GM18526 (cell line): ENCODE measurements around the gene TACO1.

Source experiments
- POLR2A ChIP-seq: IDR thresholded peaks from 3 replicates; pipeline ENCODE4 v1.6.1; 2011; ENCODE audit not compliant: insufficient read length; ENCODE audit errors: extremely low read depth

TACO1 gene

GRCh38 chr17:63646488-63646806 is 45.8 kb downstream of the TACO1 start:
- no peak for TF ChIP-seq POLR2A

GRCh38 chr17:63647065-63647725 is 46.5 kb downstream of the TACO1 start:
- TF ChIP-seq POLR2A, result no peak

- TF ChIP-seq POLR2A, result no peak
These were observed 47.2 kb downstream of the TACO1 start for GRCh38 chr17:63647936-63648335.

GRCh38 chr17:63649813-63650212 is 49.1 kb downstream of the TACO1 start:
- TF ChIP-seq POLR2A, result no peak

DNA sequence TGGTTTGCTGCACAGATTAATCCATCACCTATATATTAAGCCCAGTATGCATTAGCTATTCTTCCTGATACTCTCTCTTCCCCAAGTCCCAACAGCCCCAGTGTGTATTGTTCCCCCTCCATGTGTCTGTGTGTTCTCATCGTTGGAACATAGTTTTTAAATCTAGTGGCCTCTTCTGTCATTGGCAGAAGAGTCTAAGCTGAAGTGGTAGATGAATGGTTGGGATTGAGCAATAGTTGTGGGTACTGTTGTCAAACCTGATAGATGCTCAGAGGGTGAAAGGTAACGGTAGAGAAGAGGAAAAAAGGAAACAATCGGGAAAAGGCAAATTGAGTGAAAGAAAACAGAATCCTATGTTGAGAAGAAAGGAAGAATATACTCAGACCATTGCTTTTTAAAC is 51.4 kb downstream of the TACO1 start:
- no peak for TF ChIP-seq POLR2A

DNA sequence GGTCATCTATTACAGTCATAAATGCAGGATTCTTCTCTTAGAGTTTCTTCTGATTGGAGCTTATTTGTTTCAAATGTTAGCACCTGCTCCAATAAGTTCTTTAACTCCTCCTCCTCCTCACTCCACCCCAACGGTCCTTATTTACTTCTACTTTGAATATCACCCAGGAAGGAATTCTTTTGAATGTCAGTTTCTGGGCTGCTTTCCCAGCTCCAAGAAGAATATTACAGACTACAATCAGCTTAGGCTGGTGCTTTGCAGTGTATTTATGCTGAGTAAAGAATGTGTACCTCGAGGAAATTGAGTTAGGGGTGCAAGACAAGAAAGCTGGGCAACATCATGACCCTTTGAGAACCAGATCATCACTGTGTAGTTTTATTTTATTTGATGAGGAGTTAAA is 52.4 kb downstream of the TACO1 start:
- TF ChIP-seq POLR2A, result no peak

DNA sequence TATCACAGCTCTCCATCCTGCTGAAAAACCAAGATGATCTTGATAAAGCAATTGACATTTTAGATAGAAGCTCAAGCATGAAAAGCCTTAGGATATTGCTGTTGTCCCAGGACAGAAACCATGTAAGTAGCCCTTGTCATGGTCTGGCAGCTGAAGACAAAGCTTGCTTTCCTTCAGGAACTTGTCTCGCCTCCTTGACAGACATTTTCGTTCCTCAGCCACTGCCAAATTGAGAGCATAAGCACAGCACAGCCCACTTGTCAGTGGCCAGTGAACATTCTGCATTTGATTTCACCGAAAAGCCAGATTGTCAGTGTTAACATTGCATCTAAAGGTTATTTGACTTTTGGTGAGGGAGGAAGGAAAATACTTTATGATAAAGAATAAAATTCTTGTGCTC is 57.1 kb downstream of the TACO1 start:
- TF ChIP-seq POLR2A, result no peak
